ENCODE data around the gene NOP10.
"Not testable (repeated sequence)": the region's sequence is repeated elsewhere in the genome, so short reads cannot be mapped to it uniquely, and the experiment has no call there.

Gene NOP10

GRCh38 chr15:34358367-34358766 lies 15.4 kb upstream of the NOP10 start:
- DNase-seq, result no peak

GRCh38 chr15:34357653-34358052 lies 14.7 kb upstream of the NOP10 start:
- no peak for DNase-seq

- no peak for DNase-seq
Observed at GRCh38 chr15:34355241-34355640, 12.3 kb upstream of the NOP10 start.

GRCh38 chr15:34354286-34354685 lies 11.3 kb upstream of the NOP10 start:
- DNase-seq, result no peak

- DNase-seq, result no peak
Observed at GRCh38 chr15:34353627-34354026, 10.7 kb upstream of the NOP10 start.

GRCh38 chr15:34352996-34353395 lies 10.1 kb upstream of the NOP10 start:
- DNase-seq, result not testable (repeated sequence)

- no peak for DNase-seq
Observed at GRCh38 chr15:34349769-34350168, 6.8 kb upstream of the NOP10 start.

- DNase-seq, result no peak
Observed at GRCh38 chr15:34348735-34349300, 5.9 kb upstream of the NOP10 start.

GRCh38 chr15:34347951-34348638 lies 5.2 kb upstream of the NOP10 start:
- DNase-seq, result no peak

- peak in 1 of 3 experiments; percentile 65 for DNase-seq
Observed at GRCh38 chr15:34342213-34342736, 661 bp downstream of the NOP10 start.

GRCh38 chr15:34341381-34342212 lies 1.3 kb downstream of the NOP10 start:
- DNase-seq, result peak in 1 of 3 experiments; percentile 9

- DNase-seq, result no peak
Observed at GRCh38 chr15:34339946-34340345, 3.0 kb downstream of the NOP10 start.

GRCh38 chr15:34338347-34338746 lies 4.6 kb downstream of the NOP10 start:
- no peak for DNase-seq

GRCh38 chr15:34337557-34338306 lies 5.2 kb downstream of the NOP10 start, which contains the start of gene SLC12A6:
TSS of gene SLC12A6 (minus strand) at chr15:34337781. CDS start at chr15:34336680, 1,101 bp downstream.
- DNase-seq, result peak; percentile 81 to 99 (median 97)

GRCh38 chr15:34336991-34337556 lies 5.9 kb downstream of the NOP10 start:
- DNase-seq, result peak in 2 of 3 experiments; percentile 18 to 78

- DNase-seq, result no peak
Observed at GRCh38 chr15:34336231-34336990, 6.5 kb downstream of the NOP10 start.

GRCh38 chr15:34335176-34336032 lies 7.5 kb downstream of the NOP10 start:
- DNase-seq, result peak in 1 of 3 experiments; percentile 17

GRCh38 chr15:34334672-34335071 lies 8.3 kb downstream of the NOP10 start:
- DNase-seq, result no peak

GRCh38 chr15:34332553-34333120 lies 10.3 kb downstream of the NOP10 start:
- no peak for DNase-seq

GRCh38 chr15:34331809-34332208 lies 11.1 kb downstream of the NOP10 start:
- no peak for DNase-seq

Data from NCI-H1417 (cell line).